ENCODE data around the gene CTNNB1. TPM values are rescaled to one million over a fixed set of nuclear protein-coding genes. Genes with fewer than 3 reads are reported as not detected.

The CTNNB1 gene
- total and polyA plus RNA-seq, 2 of the 13 experiments (the other 11 are each of a cell fraction or from before 2014, with no cell fraction given): 398 to 489 TPM

- Histone ChIP-seq H3K79me2 (ENCODE audit: insufficient read depth, low read length) (no peaks in the 10 kb centered on the region), H3K4me3 (replicated peaks in 1 of 3; ENCODE audit: insufficient read depth in 1 of 3, low read depth in 2 of 3, low read length in 3 of 3) (no peak overlapping the region), H2AFZ (ENCODE audit: low read length) (no peak overlapping the region), H4K20me1 (ENCODE audit: insufficient read depth, low read length) (no peaks in the 10 kb centered on the region), H3K27ac (ENCODE audit: extremely low read length, insufficient read depth, low read length) (peak overlapping the region; percentile 48), H3K9me3 (ENCODE audit: low read length) (no peaks in the 10 kb centered on the region), H3K36me3 (replicated peaks in 1 of 2; ENCODE audit: control insufficient read depth in 1 of 2, insufficient read depth in 2 of 2, low read length in 2 of 2) (peaks cover 0 to 10% of the 10 kb centered on the region in 2 experiments), H3K27me3 (ENCODE audit: control insufficient read depth in 1 of 2, insufficient read depth in 2 of 2, low read length in 2 of 2) (no peaks in the 10 kb centered on the region), H3K9ac (ENCODE audit: insufficient read depth, low read depth, low read length) (0 out of 2 replicates have a peak overlapping the region, but pooled peaks have one; percentile 32), H3K4me1 (ENCODE audit: insufficient read depth, low read length) (peaks cover 53% of the 10 kb centered on the region), H3K4me2 (ENCODE audit: low read depth, low read length) (peak overlapping the region; percentile 54; the same call in 1 of the 2 replicates)
- BruUV-seq (replicated peaks): no TSS peak
- FAIRE-seq (no peak), ATAC-seq (peak; percentile 6), DNase-seq (ENCODE audit: low spot score) (no peak)
- ChIA-PET CTCF (ENCODE audit: low intra/inter-chr PET ratio, low total read pairs) (no interaction called here), POLR2A (interaction anchor here (1.2 kb wide), 1 partner anchor 49 kb away, joined by 4 read pairs; the partner anchor contains the start of gene CTNNB1)
- TF ChIP-seq NPAS2 (CRISPR knock-in tag; IDR thresholded peaks at IDR 0.05; ENCODE audit: borderline replicate concordance): no peak
- TF ChIP-seq NR2F1 (CRISPR knock-in tag; IDR thresholded peaks at IDR 0.05): no peak
- TF ChIP-seq, protein P1, sequence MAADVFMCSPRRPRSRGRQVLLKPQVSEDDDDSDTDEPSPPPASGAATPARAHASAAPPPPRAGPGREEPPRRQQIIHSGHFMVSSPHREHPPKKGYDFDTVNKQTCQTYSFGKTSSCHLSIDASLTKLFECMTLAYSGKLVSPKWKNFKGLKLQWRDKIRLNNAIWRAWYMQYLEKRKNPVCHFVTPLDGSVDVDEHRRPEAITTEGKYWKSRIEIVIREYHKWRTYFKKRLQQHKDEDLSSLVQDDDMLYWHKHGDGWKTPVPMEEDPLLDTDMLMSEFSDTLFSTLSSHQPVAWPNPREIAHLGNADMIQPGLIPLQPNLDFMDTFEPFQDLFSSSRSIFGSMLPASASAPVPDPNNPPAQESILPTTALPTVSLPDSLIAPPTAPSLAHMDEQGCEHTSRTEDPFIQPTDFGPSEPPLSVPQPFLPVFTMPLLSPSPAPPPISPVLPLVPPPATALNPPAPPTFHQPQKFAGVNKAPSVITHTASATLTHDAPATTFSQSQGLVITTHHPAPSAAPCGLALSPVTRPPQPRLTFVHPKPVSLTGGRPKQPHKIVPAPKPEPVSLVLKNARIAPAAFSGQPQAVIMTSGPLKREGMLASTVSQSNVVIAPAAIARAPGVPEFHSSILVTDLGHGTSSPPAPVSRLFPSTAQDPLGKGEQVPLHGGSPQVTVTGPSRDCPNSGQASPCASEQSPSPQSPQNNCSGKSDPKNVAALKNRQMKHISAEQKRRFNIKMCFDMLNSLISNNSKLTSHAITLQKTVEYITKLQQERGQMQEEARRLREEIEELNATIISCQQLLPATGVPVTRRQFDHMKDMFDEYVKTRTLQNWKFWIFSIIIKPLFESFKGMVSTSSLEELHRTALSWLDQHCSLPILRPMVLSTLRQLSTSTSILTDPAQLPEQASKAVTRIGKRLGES (CRISPR knock-in tag; IDR thresholded peaks at IDR 0.05; ENCODE audit: borderline replicate concordance): no peak
- no peak for TF ChIP-seq FOXK2 (IDR thresholded peaks at IDR 0.05)
- no peak for TF ChIP-seq ZNF639 (CRISPR knock-in tag; conservative IDR thresholded peaks at IDR 0.05)
- TF ChIP-seq ZBTB20 (CRISPR knock-in tag; IDR thresholded peaks at IDR 0.05; ENCODE audit: borderline replicate concordance, low read depth): no peak
- TF ChIP-seq, protein P2, sequence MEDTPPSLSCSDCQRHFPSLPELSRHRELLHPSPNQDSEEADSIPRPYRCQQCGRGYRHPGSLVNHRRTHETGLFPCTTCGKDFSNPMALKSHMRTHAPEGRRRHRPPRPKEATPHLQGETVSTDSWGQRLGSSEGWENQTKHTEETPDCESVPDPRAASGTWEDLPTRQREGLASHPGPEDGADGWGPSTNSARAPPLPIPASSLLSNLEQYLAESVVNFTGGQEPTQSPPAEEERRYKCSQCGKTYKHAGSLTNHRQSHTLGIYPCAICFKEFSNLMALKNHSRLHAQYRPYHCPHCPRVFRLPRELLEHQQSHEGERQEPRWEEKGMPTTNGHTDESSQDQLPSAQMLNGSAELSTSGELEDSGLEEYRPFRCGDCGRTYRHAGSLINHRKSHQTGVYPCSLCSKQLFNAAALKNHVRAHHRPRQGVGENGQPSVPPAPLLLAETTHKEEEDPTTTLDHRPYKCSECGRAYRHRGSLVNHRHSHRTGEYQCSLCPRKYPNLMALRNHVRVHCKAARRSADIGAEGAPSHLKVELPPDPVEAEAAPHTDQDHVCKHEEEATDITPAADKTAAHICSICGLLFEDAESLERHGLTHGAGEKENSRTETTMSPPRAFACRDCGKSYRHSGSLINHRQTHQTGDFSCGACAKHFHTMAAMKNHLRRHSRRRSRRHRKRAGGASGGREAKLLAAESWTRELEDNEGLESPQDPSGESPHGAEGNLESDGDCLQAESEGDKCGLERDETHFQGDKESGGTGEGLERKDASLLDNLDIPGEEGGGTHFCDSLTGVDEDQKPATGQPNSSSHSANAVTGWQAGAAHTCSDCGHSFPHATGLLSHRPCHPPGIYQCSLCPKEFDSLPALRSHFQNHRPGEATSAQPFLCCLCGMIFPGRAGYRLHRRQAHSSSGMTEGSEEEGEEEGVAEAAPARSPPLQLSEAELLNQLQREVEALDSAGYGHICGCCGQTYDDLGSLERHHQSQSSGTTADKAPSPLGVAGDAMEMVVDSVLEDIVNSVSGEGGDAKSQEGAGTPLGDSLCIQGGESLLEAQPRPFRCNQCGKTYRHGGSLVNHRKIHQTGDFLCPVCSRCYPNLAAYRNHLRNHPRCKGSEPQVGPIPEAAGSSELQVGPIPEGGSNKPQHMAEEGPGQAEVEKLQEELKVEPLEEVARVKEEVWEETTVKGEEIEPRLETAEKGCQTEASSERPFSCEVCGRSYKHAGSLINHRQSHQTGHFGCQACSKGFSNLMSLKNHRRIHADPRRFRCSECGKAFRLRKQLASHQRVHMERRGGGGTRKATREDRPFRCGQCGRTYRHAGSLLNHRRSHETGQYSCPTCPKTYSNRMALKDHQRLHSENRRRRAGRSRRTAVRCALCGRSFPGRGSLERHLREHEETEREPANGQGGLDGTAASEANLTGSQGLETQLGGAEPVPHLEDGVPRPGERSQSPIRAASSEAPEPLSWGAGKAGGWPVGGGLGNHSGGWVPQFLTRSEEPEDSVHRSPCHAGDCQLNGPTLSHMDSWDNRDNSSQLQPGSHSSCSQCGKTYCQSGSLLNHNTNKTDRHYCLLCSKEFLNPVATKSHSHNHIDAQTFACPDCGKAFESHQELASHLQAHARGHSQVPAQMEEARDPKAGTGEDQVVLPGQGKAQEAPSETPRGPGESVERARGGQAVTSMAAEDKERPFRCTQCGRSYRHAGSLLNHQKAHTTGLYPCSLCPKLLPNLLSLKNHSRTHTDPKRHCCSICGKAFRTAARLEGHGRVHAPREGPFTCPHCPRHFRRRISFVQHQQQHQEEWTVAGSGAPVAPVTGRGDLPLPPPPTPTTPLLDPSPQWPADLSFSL (CRISPR knock-in tag; IDR thresholded peaks at IDR 0.05): no peak
- WGBS (ENCODE audit: low lambda C conversion rate): no CpG with 5 or more reads among the region's 3 CpGs
- intact Hi-C loops (cut with micrococcal nuclease; ENCODE audit: unreplicated experiment): loop anchor here (10.0 kb wide), 2 partner anchors 196 to 664 kb away; no protein-coding TSS in a partner anchor
- in situ Hi-C loops (cut with HindIII; ENCODE audit: extremely low pct_ligation_motif_present, low pct_unique_long_range_greater_than_20kb): no loop called here
Observed at GRCh38 chr3:41248525-41248924, 49.2 kb downstream of the CTNNB1 start.

Data from HepG2 (cell line).